Activated naive CD8-positive, alpha-beta T cell treated with anti-CD3 and anti-CD28 coated beads, Interleukin-2, amount 50 U/mL, for 16 hours (primary cell): ENCODE measurements around the gene CPT1B.
"Not testable (repeated sequence)": the region's sequence is repeated elsewhere in the genome, so short reads cannot be mapped to it uniquely, and the experiment has no call there.

Experiments used
- DNase-seq: peaks from one replicate; pipeline ENCODE4 v3.0.0-alpha.2; 2020; ENCODE audit warnings: low read depth, low spot score

The CPT1B gene

GRCh38 chr22:50609599-50609998 lies 31.4 kb upstream of the CPT1B start:
- DNase-seq, result no peak

- no peak for DNase-seq
Measured at GRCh38 chr22:50608996-50609395, 30.8 kb upstream of the CPT1B start.

- not testable (repeated sequence) for DNase-seq
Measured at GRCh38 chr22:50608058-50608840, 30.0 kb upstream of the CPT1B start.

GRCh38 chr22:50607659-50608020 lies 29.4 kb upstream of the CPT1B start:
- no peak for DNase-seq

GRCh38 chr22:50606946-50607658 lies 28.9 kb upstream of the CPT1B start:
- no peak for DNase-seq

- DNase-seq, result no peak
Measured at GRCh38 chr22:50606165-50606945, 28.1 kb upstream of the CPT1B start.

GRCh38 chr22:50605613-50606074 lies 27.4 kb upstream of the CPT1B start:
- no peak for DNase-seq

- DNase-seq, result no peak
Measured at GRCh38 chr22:50605002-50605612, 26.9 kb upstream of the CPT1B start.

- DNase-seq, result no peak
Measured at GRCh38 chr22:50604256-50605001, 26.2 kb upstream of the CPT1B start.

- no peak for DNase-seq
Measured at GRCh38 chr22:50603511-50604255, 25.5 kb upstream of the CPT1B start.

GRCh38 chr22:50602338-50602700 lies 24.1 kb upstream of the CPT1B start:
- DNase-seq, result no peak

- no peak for DNase-seq
Measured at GRCh38 chr22:50601669-50602337, 23.6 kb upstream of the CPT1B start.

- DNase-seq, result no peak
Measured at GRCh38 chr22:50600967-50601668, 22.9 kb upstream of the CPT1B start.

- DNase-seq, result no peak
Measured at GRCh38 chr22:50600538-50600937, 22.3 kb upstream of the CPT1B start, which contains the start of gene MAPK8IP2. Gene MAPK8IP2, plus strand, starts transcription at chr22:50600793. Its CDS starts 26 bp downstream, at chr22:50600819.

- peak; percentile 36 for DNase-seq
Measured at GRCh38 chr22:50599816-50600455, 21.7 kb upstream of the CPT1B start.

- no peak for DNase-seq
Measured at GRCh38 chr22:50597097-50597496, 18.9 kb upstream of the CPT1B start.

GRCh38 chr22:50595189-50595588 lies 17.0 kb upstream of the CPT1B start:
- no peak for DNase-seq

GRCh38 chr22:50587407-50587806 lies 9.2 kb upstream of the CPT1B start:
- no peak for DNase-seq

GRCh38 chr22:50586416-50586815 lies 8.2 kb upstream of the CPT1B start:
- no peak for DNase-seq
